GM12892 (cell line): ENCODE measurements around the gene PPA1.

ENCODE experiments used
- POLR2A ChIP-seq: IDR thresholded peaks from 2 replicates; pipeline ENCODE4 v1.6.1; 2011; ENCODE audit warnings: low read depth, low read length, control low read depth
- POLR2AphosphoS5 ChIP-seq: IDR thresholded peaks from 2 replicates; pipeline ENCODE4 v1.6.1; 2011; ENCODE audit warnings: low read depth, low read length, control low read depth
- TAF1 ChIP-seq: IDR thresholded peaks from 2 replicates; pipeline ENCODE4 v1.6.1; 2011; ENCODE audit warnings: low read depth, mild to moderate bottlenecking, control low read depth, low read length, borderline replicate concordance

DNA sequence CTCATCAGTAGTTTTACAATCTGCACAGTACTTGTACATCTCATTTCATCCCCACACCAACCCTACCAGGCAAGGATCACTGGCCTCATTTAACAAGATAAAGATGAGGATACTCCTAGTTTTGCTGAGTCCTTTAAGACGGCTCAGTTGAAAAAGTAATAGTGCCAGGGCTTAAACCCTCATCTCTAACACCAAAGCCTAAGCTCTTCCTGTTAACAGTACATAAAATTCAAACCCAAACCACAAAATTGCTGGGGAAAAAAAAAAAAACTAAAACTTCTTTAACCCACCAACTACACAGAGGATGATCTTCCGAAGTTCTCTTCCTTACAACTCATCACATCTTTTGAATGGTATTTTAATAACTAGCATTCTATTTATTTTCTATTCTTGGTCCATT, 64.2 kb downstream of the PPA1 start:
- TF ChIP-seq POLR2A (no peak), POLR2AphosphoS5 (no peak), TAF1 (no peak)
